D721Med (cell line): ENCODE measurements around the gene ULK4.

Experiments used
- DNase-seq: peaks from one replicate; pipeline ENCODE4 v3.0.0; 2011; ENCODE audit warnings: low spot score; ENCODE audit not compliant: insufficient read length
- FAIRE-seq: peaks from 2 replicates; lab custom pipeline; 2011; peaks lifted over from hg19 to GRCh38; lab: Jason Lieb, UNC
- TF ChIP-seq, protein P1 (sequence below): IDR thresholded peaks from 2 replicates; pipeline ENCODE4 v1.5.1; 2012; ENCODE audit warnings: mild to moderate bottlenecking, control low read depth; ENCODE audit not compliant: insufficient read depth; ENCODE audit errors: missing control alignments

Gene ULK4

DNA sequence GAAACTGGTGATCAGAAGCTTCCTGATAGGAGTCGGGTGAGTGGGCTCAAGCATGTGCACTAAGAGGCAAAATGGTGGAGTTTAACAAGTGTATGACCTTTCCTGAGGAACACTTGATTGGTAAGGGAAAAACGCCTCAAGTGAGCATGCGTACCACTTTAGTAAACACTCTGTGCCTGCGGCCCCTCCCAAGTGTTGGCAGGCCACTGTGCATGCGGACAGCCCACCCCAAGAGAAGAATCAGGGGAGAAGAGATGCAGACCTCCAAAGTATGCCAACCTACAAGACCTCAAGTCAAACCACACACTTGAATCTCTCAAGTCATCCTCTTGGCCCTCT lies 640.3 kb downstream of the ULK4 start:
- TF ChIP-seq, protein P1, sequence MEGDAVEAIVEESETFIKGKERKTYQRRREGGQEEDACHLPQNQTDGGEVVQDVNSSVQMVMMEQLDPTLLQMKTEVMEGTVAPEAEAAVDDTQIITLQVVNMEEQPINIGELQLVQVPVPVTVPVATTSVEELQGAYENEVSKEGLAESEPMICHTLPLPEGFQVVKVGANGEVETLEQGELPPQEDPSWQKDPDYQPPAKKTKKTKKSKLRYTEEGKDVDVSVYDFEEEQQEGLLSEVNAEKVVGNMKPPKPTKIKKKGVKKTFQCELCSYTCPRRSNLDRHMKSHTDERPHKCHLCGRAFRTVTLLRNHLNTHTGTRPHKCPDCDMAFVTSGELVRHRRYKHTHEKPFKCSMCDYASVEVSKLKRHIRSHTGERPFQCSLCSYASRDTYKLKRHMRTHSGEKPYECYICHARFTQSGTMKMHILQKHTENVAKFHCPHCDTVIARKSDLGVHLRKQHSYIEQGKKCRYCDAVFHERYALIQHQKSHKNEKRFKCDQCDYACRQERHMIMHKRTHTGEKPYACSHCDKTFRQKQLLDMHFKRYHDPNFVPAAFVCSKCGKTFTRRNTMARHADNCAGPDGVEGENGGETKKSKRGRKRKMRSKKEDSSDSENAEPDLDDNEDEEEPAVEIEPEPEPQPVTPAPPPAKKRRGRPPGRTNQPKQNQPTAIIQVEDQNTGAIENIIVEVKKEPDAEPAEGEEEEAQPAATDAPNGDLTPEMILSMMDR = no peak
- DNase-seq (no peak), FAIRE-seq (no peak)

DNA sequence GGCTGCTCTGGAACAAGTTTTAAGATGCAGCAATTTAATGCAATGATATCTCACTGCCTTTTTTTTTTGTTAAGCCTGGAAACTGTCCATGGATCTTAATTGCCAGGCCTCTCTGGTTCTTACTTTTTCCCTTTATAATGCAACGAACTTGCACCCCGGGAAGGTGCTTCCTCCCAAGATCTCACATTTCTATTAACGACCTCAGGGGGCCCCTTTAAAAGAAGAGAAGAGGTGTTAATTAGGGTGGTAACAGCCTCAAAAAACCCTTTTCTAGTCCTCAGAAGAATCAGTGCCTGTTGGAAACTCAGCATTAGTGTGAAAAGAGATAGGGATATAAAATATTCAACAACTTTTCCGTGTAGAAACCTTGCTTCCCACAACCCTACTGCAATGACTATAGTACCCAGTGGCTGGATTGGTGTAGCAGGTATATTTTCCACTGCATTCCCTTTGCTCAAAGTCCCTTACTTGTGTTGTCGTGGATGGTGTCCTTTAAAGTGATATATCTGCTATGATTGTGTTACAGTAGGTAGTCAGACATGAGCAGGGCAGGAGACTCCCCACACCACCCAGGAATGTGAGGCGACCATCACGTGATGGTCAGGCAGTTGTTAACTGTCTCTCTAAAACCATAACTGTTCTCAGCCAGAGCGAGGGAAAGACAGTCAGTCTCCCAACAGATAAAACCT lies 640.8 kb downstream of the ULK4 start:
- no peak for FAIRE-seq
- DNase-seq = no peak
- TF ChIP-seq, protein P1 = no peak

DNA sequence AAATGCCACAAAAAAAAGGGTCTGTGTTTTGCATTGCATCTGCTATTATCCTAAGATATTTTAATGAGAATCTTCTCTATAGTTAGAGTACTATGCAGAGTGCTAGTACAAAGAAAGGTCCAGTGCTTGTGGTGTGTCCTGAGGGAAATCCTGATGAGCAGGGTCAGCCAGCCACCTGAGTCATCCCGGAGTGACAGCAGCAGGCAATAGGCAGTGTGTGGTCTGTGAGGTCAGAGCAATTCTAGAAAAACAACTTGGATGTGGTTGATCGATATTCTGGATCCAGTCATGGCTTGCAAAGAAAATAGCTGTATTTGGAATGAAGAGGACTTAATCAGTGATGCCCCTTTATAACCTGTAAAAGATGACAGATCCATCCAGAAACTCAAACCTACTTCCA lies 643.4 kb downstream of the ULK4 start:
- DNase-seq = no peak
- FAIRE-seq = no peak
- TF ChIP-seq, protein P1 = no peak

DNA sequence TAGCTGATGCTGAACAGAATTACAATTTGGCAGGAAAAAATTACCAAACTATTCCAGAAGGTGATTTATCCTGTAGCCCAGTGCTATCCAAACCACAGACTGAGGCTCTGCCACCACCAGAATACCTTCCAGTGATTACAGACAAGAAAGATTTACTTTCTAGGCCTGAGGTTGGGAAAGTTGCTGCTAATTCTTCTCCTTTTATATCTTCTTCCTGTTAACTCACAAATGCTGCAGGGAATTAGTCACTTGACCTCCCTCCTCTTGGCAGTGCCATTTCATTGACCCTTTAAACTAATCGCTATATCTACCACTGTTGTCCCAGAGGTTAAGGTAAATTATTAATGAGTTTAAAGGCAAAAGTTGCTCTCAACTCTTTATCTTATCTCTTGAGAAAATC lies 644.2 kb downstream of the ULK4 start:
- DNase-seq = no peak
- no peak for FAIRE-seq
- TF ChIP-seq, protein P1 = no peak

DNA sequence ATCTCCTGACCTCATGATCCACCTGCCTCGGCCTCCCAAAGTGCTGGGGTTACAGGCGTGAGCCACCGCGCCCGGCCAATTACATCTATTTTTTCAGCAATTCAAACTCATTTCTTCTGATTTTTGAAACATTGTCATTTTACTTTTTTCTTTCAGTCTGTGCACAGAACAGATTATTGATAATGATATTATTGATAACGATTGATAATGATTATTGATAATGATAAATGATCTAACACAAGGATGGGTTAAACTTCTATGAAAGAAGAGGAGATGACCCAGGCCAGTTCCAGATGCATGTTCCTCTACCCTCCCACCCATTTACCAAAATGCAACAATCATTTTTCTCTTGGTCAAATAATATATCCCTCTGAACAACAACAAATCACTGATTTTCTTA lies 644.6 kb downstream of the ULK4 start:
- TF ChIP-seq, protein P1 = no peak
- DNase-seq (no peak), FAIRE-seq (no peak)

DNA sequence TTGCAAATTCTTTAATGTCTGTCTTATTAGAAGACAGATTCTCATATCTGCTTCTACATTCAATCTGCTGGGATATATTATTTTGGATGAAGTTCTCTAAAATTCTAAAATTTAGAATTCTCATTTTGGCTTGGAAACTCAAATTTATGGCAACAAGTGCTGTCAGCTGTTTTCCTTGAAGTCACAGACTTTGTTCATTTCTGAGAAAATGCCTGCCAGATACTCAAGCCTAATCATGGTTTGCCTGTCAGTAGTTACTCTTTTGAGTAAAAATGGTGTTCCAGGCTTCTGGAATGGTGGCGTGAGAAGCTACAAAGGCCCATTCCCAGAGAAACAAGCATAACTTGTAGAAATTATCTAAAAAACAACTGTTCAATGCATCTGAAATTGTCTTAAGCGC lies 646.8 kb downstream of the ULK4 start:
- TF ChIP-seq, protein P1 = no peak
- no peak for DNase-seq
- FAIRE-seq = no peak

DNA sequence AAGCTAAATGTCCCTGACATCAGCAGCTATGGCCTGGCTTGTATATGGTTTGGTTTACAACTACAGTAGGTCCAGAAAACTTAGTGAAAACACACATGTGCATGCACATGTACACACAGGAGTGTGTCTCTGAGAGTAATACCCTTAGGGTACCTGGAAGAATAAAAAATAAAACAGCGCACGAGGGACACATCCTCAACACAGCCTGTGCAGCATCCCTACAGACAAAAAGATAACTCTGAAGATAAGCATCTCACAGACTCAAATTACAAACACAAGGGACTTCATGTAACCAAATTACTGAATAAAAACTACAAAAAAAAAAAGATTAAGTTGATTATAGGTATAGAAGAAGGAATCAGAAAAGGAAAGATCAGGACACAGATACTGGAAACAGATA lies 653.8 kb downstream of the ULK4 start:
- DNase-seq = no peak
- TF ChIP-seq, protein P1 = no peak
- no peak for FAIRE-seq
